Astrocyte (in vitro differentiated cells and primary cell): ENCODE measurements around the gene SLC25A25. TPM values are rescaled to one million over a fixed set of nuclear protein-coding genes. Genes with fewer than 3 reads are reported as not detected.
A peak's percentile ranks its signal among the peaks of the same experiment; 100 is the strongest.

Experiments
- DNase-seq: peaks from one replicate; pipeline ENCODE4 v3.0.0-alpha.2; 2010; ENCODE audit warnings: low read depth
- FAIRE-seq: peaks from 2 replicates; lab custom pipeline; 2011; peaks lifted over from hg19 to GRCh38; lab: Jason Lieb, UNC
- H2AFZ ChIP-seq: 2 replicates; pipeline ENCODE4 v1.6.0; 2012; ENCODE audit warnings: low read depth, low read length, inconsistent platforms
- H3K27ac ChIP-seq: 2 replicates; pipeline ENCODE4 v1.5.1; 2011; ENCODE audit warnings: low read depth, low read length, inconsistent platforms
- H3K27me3 ChIP-seq: 2 replicates; pipeline ENCODE4 v1.6.0; 2011; ENCODE audit warnings: low read length, inconsistent platforms; ENCODE audit not compliant: insufficient read depth
- H3K36me3 ChIP-seq: 2 replicates; pipeline ENCODE4 v1.5.1; 2011; ENCODE audit warnings: low read length, inconsistent platforms; ENCODE audit not compliant: insufficient read depth
- H3K4me1 ChIP-seq: 2 replicates; pipeline ENCODE4 v1.5.1; 2011; ENCODE audit warnings: low read length, inconsistent platforms; ENCODE audit not compliant: insufficient read depth
- H3K4me2 ChIP-seq: 2 replicates; pipeline ENCODE4 v1.6.0; 2012; ENCODE audit warnings: low read length, inconsistent platforms
- H3K4me3 ChIP-seq: 2 replicates; pipeline ENCODE4 v1.5.1; 2011; ENCODE audit warnings: low read depth, mild to moderate bottlenecking, low read length, inconsistent platforms; ENCODE audit not compliant: insufficient read depth
- H3K79me2 ChIP-seq: 2 replicates; pipeline ENCODE4 v1.6.0; 2012; ENCODE audit warnings: mild to moderate bottlenecking, low read length, inconsistent platforms; ENCODE audit not compliant: insufficient read depth
- H3K9ac ChIP-seq: 2 replicates; pipeline ENCODE4 v1.6.0; 2012; ENCODE audit warnings: mild to moderate bottlenecking, low read length, inconsistent platforms
- H3K9me3 ChIP-seq: 2 replicates; pipeline ENCODE4 v1.5.1; 2012; ENCODE audit warnings: low read depth, mild to moderate bottlenecking, low read length, inconsistent platforms; ENCODE audit not compliant: insufficient read depth
- H4K20me1 ChIP-seq: 2 replicates; pipeline ENCODE4 v1.6.0; 2012; ENCODE audit warnings: low read length, inconsistent platforms; ENCODE audit not compliant: insufficient read depth
- H3K27ac Mint-ChIP-seq: one replicate; pipeline ENCODE4 v1.8.0; 2021; ENCODE audit warnings: mild to moderate bottlenecking, mixed read lengths; ENCODE audit not compliant: unreplicated experiment
- H3K27me3 Mint-ChIP-seq: one replicate; pipeline ENCODE4 v1.8.0; 2021; ENCODE audit warnings: low read depth, mixed read lengths; ENCODE audit not compliant: unreplicated experiment
- H3K36me3 Mint-ChIP-seq: one replicate; pipeline ENCODE4 v1.8.0; 2021; ENCODE audit warnings: low read depth, mixed read lengths; ENCODE audit not compliant: unreplicated experiment
- H3K4me1 Mint-ChIP-seq: one replicate; pipeline ENCODE4 v1.8.0; 2021; ENCODE audit warnings: low read depth, mixed read lengths; ENCODE audit not compliant: unreplicated experiment
- H3K4me3 Mint-ChIP-seq: one replicate; pipeline ENCODE4 v1.8.0; 2021; ENCODE audit warnings: mild to moderate bottlenecking, moderate library complexity, mixed read lengths; ENCODE audit not compliant: unreplicated experiment
- H3K9me3 Mint-ChIP-seq: one replicate; pipeline ENCODE4 v1.8.0; 2021; ENCODE audit warnings: mild to moderate bottlenecking, mixed read lengths; ENCODE audit not compliant: unreplicated experiment
- EZH2 ChIP-seq: IDR thresholded peaks from 2 replicates; pipeline ENCODE4 v1.6.1; 2012; ENCODE audit warnings: mild to moderate bottlenecking, low read length, inconsistent platforms; ENCODE audit not compliant: insufficient read depth
- total RNA-seq: library from RNA; stranded (reverse); gene quantifications from 2 replicates; pipeline ENCODE4 v1.2.1, GENCODE V29; 2021
- TF ChIP-seq, protein P1 (sequence below): IDR thresholded peaks from 2 replicates; pipeline ENCODE4 v1.5.1; 2011; ENCODE audit warnings: low read depth, mild to moderate bottlenecking, inconsistent platforms, low read length, moderate library complexity; ENCODE audit not compliant: insufficient read depth

SLC25A25 gene
- total RNA-seq, 1 donor from 2014 or later, result 14.4 TPM

DNA sequence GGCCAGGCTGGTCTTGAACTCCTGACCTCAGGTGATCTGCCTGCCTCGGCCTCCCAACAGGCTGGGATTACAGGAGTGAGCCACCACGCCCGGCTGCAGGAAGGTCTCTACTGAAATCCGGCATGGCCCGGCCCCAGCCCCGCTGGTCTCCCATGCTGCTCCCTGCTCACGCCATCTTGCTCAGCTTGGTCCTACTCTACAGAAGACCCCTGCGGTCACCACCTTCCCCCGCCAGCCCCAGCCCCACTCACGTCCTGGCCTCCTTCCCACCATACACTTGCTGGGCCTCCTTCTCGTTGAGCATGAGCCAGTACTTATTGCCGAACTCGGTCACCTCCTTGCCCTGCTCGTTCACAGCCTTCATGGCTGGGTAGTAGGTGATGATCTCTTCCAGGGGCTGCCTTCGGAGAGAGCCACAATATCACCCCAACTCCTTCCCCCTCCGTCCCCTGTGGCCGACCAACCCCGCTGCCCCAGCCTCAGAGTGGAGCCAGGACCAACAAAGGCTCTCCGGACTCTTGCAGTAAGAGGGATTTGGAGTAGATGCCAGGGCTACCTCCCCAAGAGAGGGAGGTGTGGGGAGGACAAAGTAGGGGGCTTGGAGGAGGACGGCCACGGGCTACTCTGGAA is 55.5 kb downstream of the SLC25A25 start:
- Histone ChIP-seq H3K9me3 (no peaks in the 10 kb centered on the region), H3K9ac (no peak overlapping the region), H4K20me1 (peaks cover 23% of the 10 kb centered on the region), H3K36me3 (peaks cover 3% of the 10 kb centered on the region), H2AFZ (no peak overlapping the region), H3K79me2 (peaks cover 32% of the 10 kb centered on the region), H3K4me3 (no peak overlapping the region), H3K27ac (no peak overlapping the region), H3K4me1 (peaks cover 8% of the 10 kb centered on the region), H3K4me2 (no peak overlapping the region), H3K27me3 (no peaks in the 10 kb centered on the region)
- DNase-seq (no peak), FAIRE-seq (no peak)
- TF ChIP-seq, protein P1, sequence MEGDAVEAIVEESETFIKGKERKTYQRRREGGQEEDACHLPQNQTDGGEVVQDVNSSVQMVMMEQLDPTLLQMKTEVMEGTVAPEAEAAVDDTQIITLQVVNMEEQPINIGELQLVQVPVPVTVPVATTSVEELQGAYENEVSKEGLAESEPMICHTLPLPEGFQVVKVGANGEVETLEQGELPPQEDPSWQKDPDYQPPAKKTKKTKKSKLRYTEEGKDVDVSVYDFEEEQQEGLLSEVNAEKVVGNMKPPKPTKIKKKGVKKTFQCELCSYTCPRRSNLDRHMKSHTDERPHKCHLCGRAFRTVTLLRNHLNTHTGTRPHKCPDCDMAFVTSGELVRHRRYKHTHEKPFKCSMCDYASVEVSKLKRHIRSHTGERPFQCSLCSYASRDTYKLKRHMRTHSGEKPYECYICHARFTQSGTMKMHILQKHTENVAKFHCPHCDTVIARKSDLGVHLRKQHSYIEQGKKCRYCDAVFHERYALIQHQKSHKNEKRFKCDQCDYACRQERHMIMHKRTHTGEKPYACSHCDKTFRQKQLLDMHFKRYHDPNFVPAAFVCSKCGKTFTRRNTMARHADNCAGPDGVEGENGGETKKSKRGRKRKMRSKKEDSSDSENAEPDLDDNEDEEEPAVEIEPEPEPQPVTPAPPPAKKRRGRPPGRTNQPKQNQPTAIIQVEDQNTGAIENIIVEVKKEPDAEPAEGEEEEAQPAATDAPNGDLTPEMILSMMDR, result no peak
- no peak for TF ChIP-seq EZH2
- H3K4me1 Mint-ChIP-seq, result peaks cover 5% of the 10 kb centered on the region
- no peak overlapping the region for H3K4me3 Mint-ChIP-seq
- no peaks in the 10 kb centered on the region for H3K27me3 Mint-ChIP-seq
- no peak overlapping the region for H3K27ac Mint-ChIP-seq
- peaks cover 2% of the 10 kb centered on the region for H3K36me3 Mint-ChIP-seq
- H3K9me3 Mint-ChIP-seq, result no peaks in the 10 kb centered on the region

DNA sequence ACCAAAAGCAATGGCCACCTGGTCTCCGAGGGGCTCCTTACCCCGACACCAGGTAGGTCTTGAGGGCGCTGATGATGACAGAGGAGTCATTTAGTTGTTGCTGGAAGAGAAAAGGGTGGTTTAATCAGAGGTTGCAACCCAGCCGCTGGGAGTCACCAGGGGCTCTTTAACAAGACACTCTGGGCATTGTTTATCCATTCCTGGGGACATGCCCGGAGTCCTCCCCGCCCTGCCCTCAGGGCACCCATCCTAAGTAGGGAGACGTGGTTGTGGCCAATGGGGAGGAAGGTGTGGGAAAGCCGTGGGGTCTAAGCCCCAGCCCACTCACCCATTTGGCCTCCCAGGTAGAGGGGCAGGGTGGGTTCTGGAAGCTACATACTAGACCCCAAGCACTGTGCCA is 56.4 kb downstream of the SLC25A25 start:
- peaks cover 32% of the 10 kb centered on the region for H3K79me2 ChIP-seq
- FAIRE-seq, result no peak
- no peaks in the 10 kb centered on the region for H3K9me3 ChIP-seq
- H3K27me3 ChIP-seq, result no peaks in the 10 kb centered on the region
- H3K4me3 ChIP-seq, result no peak overlapping the region
- no peak overlapping the region for H2AFZ ChIP-seq
- no peak for TF ChIP-seq EZH2
- TF ChIP-seq, protein P1, result no peak
- no peak overlapping the region for H3K27ac ChIP-seq
- H3K4me1 ChIP-seq, result peaks cover 12% of the 10 kb centered on the region
- H4K20me1 ChIP-seq, result peaks cover 23% of the 10 kb centered on the region
- DNase-seq, result no peak
- Mint-ChIP-seq H3K9me3 (no peaks in the 10 kb centered on the region), H3K27ac (no peak overlapping the region), H3K36me3 (peaks cover 2% of the 10 kb centered on the region), H3K4me1 (peaks cover 5% of the 10 kb centered on the region), H3K27me3 (no peaks in the 10 kb centered on the region), H3K4me3 (no peak overlapping the region)
- no peak overlapping the region for H3K4me2 ChIP-seq
- H3K36me3 ChIP-seq, result peaks cover 3% of the 10 kb centered on the region
- H3K9ac ChIP-seq, result no peak overlapping the region

DNA sequence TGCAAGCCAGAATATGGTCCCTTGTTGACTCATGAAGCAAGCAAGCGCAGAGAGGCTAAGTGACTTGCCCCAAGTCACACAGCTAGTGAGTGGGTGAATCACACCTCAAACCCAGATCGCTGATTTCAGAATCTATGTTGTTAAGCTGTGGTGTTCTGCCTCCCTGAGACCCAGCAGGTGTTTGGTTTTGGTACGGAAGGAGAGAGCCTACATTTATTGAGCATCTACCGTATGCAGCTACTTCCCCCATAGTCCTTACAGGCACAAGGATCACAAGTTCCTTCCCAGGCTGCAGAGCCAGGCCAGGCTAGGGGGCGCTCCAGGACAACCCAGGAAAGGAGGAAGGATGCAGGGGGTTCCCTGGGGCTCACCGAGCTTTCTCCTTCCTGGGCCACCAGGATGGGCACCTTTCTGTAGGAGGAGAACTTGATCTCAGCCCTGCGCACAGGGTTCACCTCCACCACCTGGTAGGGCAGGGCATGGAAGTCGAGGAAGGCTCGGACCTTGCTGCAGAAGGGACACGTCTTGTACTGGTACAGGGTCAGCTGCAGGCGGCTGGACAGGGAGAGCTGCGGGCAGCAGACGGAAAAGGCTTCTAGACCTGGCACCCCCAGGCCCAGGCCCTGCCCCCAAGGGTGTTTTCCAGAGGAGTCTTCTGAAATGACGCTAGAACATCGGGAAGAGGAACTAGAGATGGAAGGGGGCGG is 57.0 kb downstream of the SLC25A25 start:
- peak; percentile 14 for DNase-seq
- Mint-ChIP-seq H3K27ac (no peak overlapping the region), H3K27me3 (no peaks in the 10 kb centered on the region), H3K4me3 (peak overlapping the region; percentile 46), H3K36me3 (peaks cover 2% of the 10 kb centered on the region), H3K9me3 (no peaks in the 10 kb centered on the region), H3K4me1 (peaks cover 5% of the 10 kb centered on the region)
- peaks cover 23% of the 10 kb centered on the region for H4K20me1 ChIP-seq
- H2AFZ ChIP-seq, result no peak overlapping the region
- no peak for TF ChIP-seq EZH2
- TF ChIP-seq, protein P1, result peak; percentile 48
- FAIRE-seq, result no peak
- H3K4me1 ChIP-seq, result peaks cover 12% of the 10 kb centered on the region
- H3K4me3 ChIP-seq, result no peak overlapping the region
- H3K79me2 ChIP-seq, result peaks cover 32% of the 10 kb centered on the region
- H3K27me3 ChIP-seq, result no peaks in the 10 kb centered on the region
- H3K9ac ChIP-seq, result no peak overlapping the region
- H3K36me3 ChIP-seq, result peaks cover 3% of the 10 kb centered on the region
- H3K27ac ChIP-seq, result no peak overlapping the region
- peak overlapping the region; percentile 100 for H3K4me2 ChIP-seq
- no peaks in the 10 kb centered on the region for H3K9me3 ChIP-seq
